ENCODE measurements around the gene AGO4. TPM values are rescaled to one million over a fixed set of nuclear protein-coding genes. Genes with fewer than 3 reads are reported as not detected.
"Not testable (repeated sequence)": the region's sequence is repeated elsewhere in the genome, so short reads cannot be mapped to it uniquely, and the experiment has no call there.

AGO4 gene
- total RNA-seq, 1 donor from 2014 or later: 26.4 TPM

DNA sequence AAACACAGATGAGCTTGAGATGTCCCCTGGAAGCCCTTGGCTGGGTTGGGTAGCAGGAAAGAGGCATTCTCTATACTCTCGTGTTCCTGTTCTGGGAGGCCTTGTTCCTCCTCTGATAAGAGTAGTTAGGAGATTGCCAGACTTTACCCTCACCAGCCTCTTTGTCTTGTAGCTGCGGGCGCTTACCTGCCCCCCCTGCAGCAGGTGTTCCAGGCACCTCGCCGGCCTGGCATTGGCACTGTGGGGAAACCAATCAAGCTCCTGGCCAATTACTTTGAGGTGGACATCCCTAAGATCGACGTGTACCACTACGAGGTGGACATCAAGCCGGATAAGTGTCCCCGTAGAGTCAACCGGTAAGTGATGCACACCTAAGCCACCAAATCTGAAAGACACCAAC, 80.4 kb downstream of the AGO4 start:
- Histone ChIP-seq H4K20me1 (ENCODE audit: low read depth) (peaks cover 79% of the 10 kb centered on the region), H3K4me2 (peak overlapping the region; percentile 85), H3F3A (ENCODE audit: low read depth) (peaks cover 48% of the 10 kb centered on the region), H3K27me3 (no peaks in the 10 kb centered on the region), H3K79me2 (ENCODE audit: low read depth) (peaks cover 69% of the 10 kb centered on the region), H3K9me3 (ENCODE audit: low read depth) (no peaks in the 10 kb centered on the region), H3K4me3 (no peak overlapping the region), H3K36me3 (peaks cover 10% of the 10 kb centered on the region), H3K27ac (no peak overlapping the region), H3K4me1 (peaks cover 40% of the 10 kb centered on the region), H2AFZ (replicated peaks) (no peak overlapping the region), H3K9ac (no peak overlapping the region)
- H3K4me1 Mint-ChIP-seq: peaks cover 42% of the 10 kb centered on the region
- peaks cover 19% of the 10 kb centered on the region for H3K36me3 Mint-ChIP-seq
- no peaks in the 10 kb centered on the region for H3K27me3 Mint-ChIP-seq (ENCODE audit: insufficient read depth, low read depth)
- no peak for DNase-seq (ENCODE audit: low spot score)
- TF ChIP-seq EZH2phosphoT487 (IDR thresholded peaks at IDR 0.05): no peak
- no peak for TF ChIP-seq EZH2 (IDR thresholded peaks at IDR 0.05)
- TF ChIP-seq, protein P1, sequence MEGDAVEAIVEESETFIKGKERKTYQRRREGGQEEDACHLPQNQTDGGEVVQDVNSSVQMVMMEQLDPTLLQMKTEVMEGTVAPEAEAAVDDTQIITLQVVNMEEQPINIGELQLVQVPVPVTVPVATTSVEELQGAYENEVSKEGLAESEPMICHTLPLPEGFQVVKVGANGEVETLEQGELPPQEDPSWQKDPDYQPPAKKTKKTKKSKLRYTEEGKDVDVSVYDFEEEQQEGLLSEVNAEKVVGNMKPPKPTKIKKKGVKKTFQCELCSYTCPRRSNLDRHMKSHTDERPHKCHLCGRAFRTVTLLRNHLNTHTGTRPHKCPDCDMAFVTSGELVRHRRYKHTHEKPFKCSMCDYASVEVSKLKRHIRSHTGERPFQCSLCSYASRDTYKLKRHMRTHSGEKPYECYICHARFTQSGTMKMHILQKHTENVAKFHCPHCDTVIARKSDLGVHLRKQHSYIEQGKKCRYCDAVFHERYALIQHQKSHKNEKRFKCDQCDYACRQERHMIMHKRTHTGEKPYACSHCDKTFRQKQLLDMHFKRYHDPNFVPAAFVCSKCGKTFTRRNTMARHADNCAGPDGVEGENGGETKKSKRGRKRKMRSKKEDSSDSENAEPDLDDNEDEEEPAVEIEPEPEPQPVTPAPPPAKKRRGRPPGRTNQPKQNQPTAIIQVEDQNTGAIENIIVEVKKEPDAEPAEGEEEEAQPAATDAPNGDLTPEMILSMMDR (IDR thresholded peaks at IDR 0.05): no peak
- no peak overlapping the region for H3K4me3 Mint-ChIP-seq
- no peaks in the 10 kb centered on the region for H3K9me3 Mint-ChIP-seq
- no peak overlapping the region for H3K27ac Mint-ChIP-seq

DNA sequence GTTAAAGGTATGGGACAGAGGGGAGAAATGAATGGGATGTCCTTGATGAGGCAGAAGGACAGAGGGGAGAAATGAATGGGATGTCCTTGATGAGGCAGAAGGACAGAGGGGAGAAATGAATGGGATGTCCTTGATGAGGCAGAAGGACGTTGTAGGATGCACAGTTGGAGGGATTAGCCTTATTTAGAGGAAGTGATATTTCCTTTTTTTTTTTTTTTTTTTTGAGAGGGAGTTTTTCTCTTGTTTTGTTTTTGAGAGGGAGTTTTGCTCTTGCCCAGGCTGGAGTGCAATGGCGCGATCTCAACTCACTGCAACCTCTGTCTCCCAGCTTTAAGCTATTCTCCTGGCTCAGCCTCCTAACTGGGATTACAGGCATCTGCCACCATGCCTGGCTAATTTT, 81.2 kb downstream of the AGO4 start:
- H4K20me1 ChIP-seq (ENCODE audit: low read depth): peaks cover 81% of the 10 kb centered on the region
- H3K36me3 ChIP-seq: not testable (repeated sequence)

DNA sequence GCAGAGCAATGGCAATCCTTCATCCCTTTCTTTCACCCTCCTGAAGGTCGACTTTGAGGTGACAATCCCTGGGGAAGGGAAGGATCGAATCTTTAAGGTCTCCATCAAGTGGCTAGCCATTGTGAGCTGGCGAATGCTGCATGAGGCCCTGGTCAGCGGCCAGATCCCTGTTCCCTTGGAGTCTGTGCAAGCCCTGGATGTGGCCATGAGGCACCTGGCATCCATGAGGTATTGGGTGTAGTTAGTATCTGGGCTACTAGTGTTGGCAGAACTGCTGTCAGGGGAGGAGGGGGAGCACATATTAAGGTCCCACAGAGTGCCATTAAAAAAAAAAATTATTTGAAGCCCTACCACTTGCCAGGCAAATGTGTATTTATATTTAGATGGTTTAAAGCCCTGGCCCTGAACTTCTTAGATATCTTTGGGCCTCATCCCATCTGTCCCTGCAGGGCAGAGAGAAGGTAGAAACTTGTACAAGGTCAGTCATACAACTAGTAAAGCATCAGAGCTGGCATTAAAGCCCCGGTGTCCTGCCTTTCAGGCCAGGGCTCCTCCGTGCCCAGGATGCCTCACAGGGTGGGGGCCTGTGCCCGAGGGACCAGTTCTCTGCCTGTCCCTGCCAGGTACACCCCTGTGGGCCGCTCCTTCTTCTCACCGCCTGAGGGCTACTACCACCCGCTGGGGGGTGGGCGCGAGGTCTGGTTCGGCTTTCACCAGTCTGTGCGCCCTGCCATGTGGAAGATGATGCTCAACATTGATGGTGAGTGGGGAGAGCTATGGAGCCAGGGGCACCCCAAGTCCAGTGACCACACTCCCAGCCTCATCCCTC, 85.4 kb downstream of the AGO4 start:
- peaks cover 22% of the 10 kb centered on the region for H3K79me2 ChIP-seq (ENCODE audit: low read depth)
- no peaks in the 10 kb centered on the region for H3K27me3 ChIP-seq
- H3K4me2 ChIP-seq: no peak overlapping the region
- H3K36me3 ChIP-seq: peaks cover 10% of the 10 kb centered on the region
- H3K27me3 Mint-ChIP-seq (ENCODE audit: insufficient read depth, low read depth): no peaks in the 10 kb centered on the region
- H3K36me3 Mint-ChIP-seq: peaks cover 27% of the 10 kb centered on the region
- H3K4me1 ChIP-seq: peaks cover under 1% of the 10 kb centered on the region
- no peak for DNase-seq (ENCODE audit: low spot score)
- no peak overlapping the region for H2AFZ ChIP-seq (replicated peaks)
- no peaks in the 10 kb centered on the region for H3K9me3 Mint-ChIP-seq
- H3K27ac Mint-ChIP-seq: no peak overlapping the region
- H3K9ac ChIP-seq: no peak overlapping the region
- H3K4me3 ChIP-seq: no peak overlapping the region
- H3K4me3 Mint-ChIP-seq: no peak overlapping the region
- peaks cover 42% of the 10 kb centered on the region for H4K20me1 ChIP-seq (ENCODE audit: low read depth)
- H3K4me1 Mint-ChIP-seq: peaks cover 3% of the 10 kb centered on the region
- TF ChIP-seq EZH2 (IDR thresholded peaks at IDR 0.05) (no peak), EZH2phosphoT487 (IDR thresholded peaks at IDR 0.05) (no peak)
- no peaks in the 10 kb centered on the region for H3K9me3 ChIP-seq (ENCODE audit: low read depth)
- H3K27ac ChIP-seq: no peak overlapping the region
- H3F3A ChIP-seq (ENCODE audit: low read depth): peaks cover under 1% of the 10 kb centered on the region

More for the DNA sequence above, 81.2 kb downstream of the AGO4 start:
- H3K27me3 ChIP-seq; DNase-seq (ENCODE audit: low spot score); H3K27ac ChIP-seq; H3K4me3 Mint-ChIP-seq; H3K9me3 Mint-ChIP-seq; H2AFZ ChIP-seq (replicated peaks); H3K27ac Mint-ChIP-seq; H3K9ac ChIP-seq; H3K4me2 ChIP-seq; H3K27me3 Mint-ChIP-seq (ENCODE audit: insufficient read depth, low read depth); H3K9me3 ChIP-seq (ENCODE audit: low read depth); H3K4me3 ChIP-seq: not testable (repeated sequence)
- peaks cover 40% of the 10 kb centered on the region for H3K4me1 ChIP-seq
- H3K4me1 Mint-ChIP-seq: peaks cover 42% of the 10 kb centered on the region
- H3K79me2 ChIP-seq (ENCODE audit: low read depth): peaks cover 62% of the 10 kb centered on the region
- peaks cover 41% of the 10 kb centered on the region for H3F3A ChIP-seq (ENCODE audit: low read depth)
- H3K36me3 Mint-ChIP-seq: peaks cover 22% of the 10 kb centered on the region

DNA sequence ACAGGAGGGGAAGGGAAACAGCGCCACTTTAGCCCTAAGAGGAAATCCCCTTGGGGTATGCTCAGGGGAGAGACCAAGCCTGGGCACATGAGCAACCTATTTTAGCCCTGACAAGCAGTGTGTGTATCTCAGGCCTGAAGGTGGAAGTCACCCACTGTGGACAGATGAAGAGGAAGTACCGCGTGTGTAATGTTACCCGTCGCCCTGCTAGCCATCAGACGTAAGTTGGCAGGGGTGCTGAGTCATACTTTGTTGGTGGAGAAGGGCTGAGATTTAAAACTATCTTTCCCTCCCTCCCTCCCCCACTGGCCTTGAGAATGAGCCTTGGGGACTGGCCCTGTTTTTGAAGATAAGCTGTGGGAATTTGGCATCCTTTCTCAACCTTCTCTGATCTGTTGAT, 86.4 kb downstream of the AGO4 start:
- no peak for TF ChIP-seq EZH2 (IDR thresholded peaks at IDR 0.05)
- TF ChIP-seq, protein P1 (IDR thresholded peaks at IDR 0.05): no peak
- TF ChIP-seq EZH2phosphoT487 (IDR thresholded peaks at IDR 0.05): no peak
- Histone ChIP-seq H3K27ac (no peak overlapping the region), H4K20me1 (ENCODE audit: low read depth) (peaks cover 41% of the 10 kb centered on the region), H3K9ac (no peak overlapping the region), H3K27me3 (no peaks in the 10 kb centered on the region), H3K79me2 (ENCODE audit: low read depth) (peaks cover 13% of the 10 kb centered on the region), H3F3A (ENCODE audit: low read depth) (no peaks in the 10 kb centered on the region), H3K36me3 (peaks cover 10% of the 10 kb centered on the region), H3K4me1 (no peaks in the 10 kb centered on the region), H3K9me3 (ENCODE audit: low read depth) (no peaks in the 10 kb centered on the region), H2AFZ (replicated peaks) (no peak overlapping the region), H3K4me3 (no peak overlapping the region), H3K4me2 (no peak overlapping the region)
- H3K4me3 Mint-ChIP-seq: no peak overlapping the region
- no peaks in the 10 kb centered on the region for H3K27me3 Mint-ChIP-seq (ENCODE audit: insufficient read depth, low read depth)
- no peaks in the 10 kb centered on the region for H3K4me1 Mint-ChIP-seq
- peaks cover 26% of the 10 kb centered on the region for H3K36me3 Mint-ChIP-seq
- DNase-seq (ENCODE audit: low spot score): no peak
- H3K27ac Mint-ChIP-seq: no peak overlapping the region
- H3K9me3 Mint-ChIP-seq: no peaks in the 10 kb centered on the region

Data from neural progenitor cell (in vitro differentiated cells).